Measurements from ENCODE around the gene CHAF1B. TPM values are rescaled to one million over a fixed set of nuclear protein-coding genes. Genes with fewer than 3 reads are reported as not detected.

Gene CHAF1B
- total RNA-seq: 3.6 and 5.2 TPM in 2 replicates

DNA sequence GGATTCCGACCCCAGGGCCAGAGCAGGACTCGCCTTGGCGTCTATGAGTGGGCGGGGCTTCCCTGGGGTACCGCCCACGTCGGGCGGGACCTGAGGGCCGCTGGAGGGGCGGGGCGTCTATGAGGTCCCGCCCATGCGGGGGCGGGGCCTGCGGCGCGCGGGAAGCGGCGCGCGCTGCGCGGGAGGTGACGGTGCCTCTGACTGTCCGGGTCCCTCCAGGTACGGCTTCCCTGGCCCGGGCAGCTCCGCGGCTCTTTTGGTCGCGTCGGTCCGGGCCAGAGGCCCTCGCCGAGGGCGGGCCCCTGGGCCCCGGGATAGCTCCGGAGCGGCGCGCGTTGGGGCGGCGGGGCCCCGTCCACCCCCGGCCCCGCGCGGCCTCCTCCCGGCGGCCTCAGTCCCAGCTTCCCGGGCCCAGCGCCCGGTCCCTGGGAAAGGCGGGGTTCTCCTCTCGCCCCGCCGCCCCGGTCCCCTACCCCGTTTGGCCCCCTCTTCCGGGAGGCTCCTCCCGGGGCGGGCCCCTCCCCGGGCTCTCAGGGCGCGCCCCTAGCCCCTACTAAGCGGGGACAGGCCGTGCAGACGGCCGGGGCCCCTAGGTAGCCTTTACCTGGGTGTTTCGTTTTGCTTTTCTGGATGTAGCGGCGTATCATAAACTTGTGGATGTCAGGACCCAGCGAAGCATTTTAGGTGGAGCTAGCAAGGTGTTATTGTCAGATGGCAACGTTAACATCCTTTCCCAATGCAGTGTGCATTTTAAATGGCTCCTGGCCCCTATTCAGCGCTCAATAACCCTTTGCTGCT is at the start of gene CHAF1B:
Gene CHAF1B, plus strand, starts transcription at position 160 of the 798 bp plus-strand sequence. CDS start 745 bp downstream, outside the sequence.

Other genes starting within 250 kb of the CHAF1B start
- 4.2 and 6.1 TPM in 2 replicates for gene DOP1B, start 228.6 kb upstream of the CHAF1B start, total RNA-seq
- 27.6 and 36.0 TPM in 2 replicates for gene MORC3, start 65.2 kb upstream of the CHAF1B start, total RNA-seq
- gene CLDN14, start 94.7 kb downstream of the CHAF1B start, total RNA-seq: 4.2 and 6.2 TPM in 2 replicates